Neutrophil (primary cell): ENCODE data around the gene WNT16.

Experiments used
- H3K27ac ChIP-seq: fragments of 200-600 bp; sonication (generic); 2 replicates; pipeline ENCODE4 v1.5.1; 2016; ENCODE audit warnings: mild to moderate bottlenecking, moderate library complexity
- H3K27me3 ChIP-seq: fragments of 200-600 bp; sonication (generic); 2 replicates; pipeline ENCODE4 v1.6.0; 2016; ENCODE audit warnings: mild to moderate bottlenecking
- H3K36me3 ChIP-seq: fragments of 200-600 bp; sonication (generic); 2 replicates; pipeline ENCODE4 v1.5.1; 2017
- H3K4me1 ChIP-seq, 2 experiments: fragments of 200-600 bp in 1 of 2; sonication (generic) in 1 of 2; 1 replicate in 1 of 2; 2 replicates in 1 of 2; pipeline versions ENCODE4 v1.5.1 to v1.6.1; 2013 to 2016; ENCODE audit warnings: low read depth in 1 of 2, low read length in 1 of 2, mild to moderate bottlenecking in 1 of 2, moderate library complexity in 1 of 2; ENCODE audit not compliant: control insufficient read depth in 1 of 2, insufficient read depth in 1 of 2
- H3K4me3 ChIP-seq, 2 experiments: fragments of 200-600 bp in 1 of 2; sonication (generic) in 1 of 2; 1 replicate in 1 of 2; 2 replicates in 1 of 2; pipeline ENCODE4 v1.5.1; 2013 to 2016; ENCODE audit warnings: low read depth in 1 of 2, low read length in 1 of 2, mild to moderate bottlenecking in 1 of 2, moderate library complexity in 1 of 2
- H3K9me3 ChIP-seq: fragments of 200-600 bp; sonication (generic); 2 replicates; pipeline ENCODE4 v1.5.1; 2016
- TF ChIP-seq, protein P1 (sequence below): fragments of 200-600 bp; sonication (generic); IDR thresholded peaks from 2 replicates; pipeline ENCODE4 v1.5.1; 2016; ENCODE audit warnings: antibody characterized with exemption

WNT16 gene

DNA sequence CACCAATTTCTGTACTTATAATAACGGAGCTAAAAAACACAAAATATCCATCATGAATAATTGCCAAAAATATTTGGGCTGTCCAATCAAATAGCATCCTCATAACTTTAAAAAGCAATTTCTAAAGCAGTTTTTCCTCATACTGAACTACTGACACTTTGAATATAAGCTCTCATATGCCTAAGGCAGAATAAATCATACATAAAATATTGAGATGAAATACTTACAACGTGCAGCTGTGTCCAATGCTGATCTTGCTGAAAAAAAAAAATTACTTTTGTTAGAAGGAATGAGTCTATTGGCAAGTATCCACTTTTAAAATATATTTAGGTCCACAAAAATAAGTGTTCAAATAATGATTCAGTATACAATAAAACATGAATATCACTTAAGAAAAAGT is 43.1 kb downstream of the WNT16 start:
- Histone ChIP-seq H3K9me3 (no peaks in the 10 kb centered on the region), H3K4me1 (no peaks in the 10 kb centered on the region), H3K36me3 (no peaks in the 10 kb centered on the region), H3K27me3 (no peaks in the 10 kb centered on the region), H3K4me3 (no peak overlapping the region), H3K27ac (no peak overlapping the region)
- TF ChIP-seq, protein P1, sequence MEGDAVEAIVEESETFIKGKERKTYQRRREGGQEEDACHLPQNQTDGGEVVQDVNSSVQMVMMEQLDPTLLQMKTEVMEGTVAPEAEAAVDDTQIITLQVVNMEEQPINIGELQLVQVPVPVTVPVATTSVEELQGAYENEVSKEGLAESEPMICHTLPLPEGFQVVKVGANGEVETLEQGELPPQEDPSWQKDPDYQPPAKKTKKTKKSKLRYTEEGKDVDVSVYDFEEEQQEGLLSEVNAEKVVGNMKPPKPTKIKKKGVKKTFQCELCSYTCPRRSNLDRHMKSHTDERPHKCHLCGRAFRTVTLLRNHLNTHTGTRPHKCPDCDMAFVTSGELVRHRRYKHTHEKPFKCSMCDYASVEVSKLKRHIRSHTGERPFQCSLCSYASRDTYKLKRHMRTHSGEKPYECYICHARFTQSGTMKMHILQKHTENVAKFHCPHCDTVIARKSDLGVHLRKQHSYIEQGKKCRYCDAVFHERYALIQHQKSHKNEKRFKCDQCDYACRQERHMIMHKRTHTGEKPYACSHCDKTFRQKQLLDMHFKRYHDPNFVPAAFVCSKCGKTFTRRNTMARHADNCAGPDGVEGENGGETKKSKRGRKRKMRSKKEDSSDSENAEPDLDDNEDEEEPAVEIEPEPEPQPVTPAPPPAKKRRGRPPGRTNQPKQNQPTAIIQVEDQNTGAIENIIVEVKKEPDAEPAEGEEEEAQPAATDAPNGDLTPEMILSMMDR: no peak

DNA sequence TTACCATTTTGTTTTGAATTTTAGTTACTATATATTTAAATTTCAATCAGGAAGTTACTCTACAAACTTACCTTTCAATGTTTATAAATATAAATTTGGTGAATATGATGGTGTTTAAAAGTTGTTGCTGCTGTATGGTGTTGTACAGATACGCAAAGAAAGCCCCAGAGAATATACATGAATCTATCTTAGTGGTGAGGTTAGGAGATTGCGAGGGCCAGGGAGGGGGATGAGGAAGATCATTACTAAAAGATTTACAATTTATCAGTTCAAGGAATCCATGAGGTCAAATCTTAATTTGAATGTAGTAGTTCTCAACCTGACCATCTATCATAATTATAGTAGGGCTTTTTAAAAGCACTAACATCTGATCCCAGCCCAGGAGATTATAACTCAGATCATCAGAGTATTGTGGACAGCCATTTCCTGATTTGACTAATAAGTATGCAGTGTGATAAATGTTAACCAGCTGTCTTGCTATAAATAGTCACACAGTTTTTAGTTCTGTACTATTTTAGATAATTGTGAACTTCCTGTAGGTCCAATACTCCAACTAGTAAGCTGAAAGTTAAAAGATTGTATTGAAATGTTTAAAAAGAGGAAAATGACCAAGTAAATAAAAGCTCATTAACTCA is 43.7 kb downstream of the WNT16 start:
- H3K9me3 ChIP-seq: no peaks in the 10 kb centered on the region
- TF ChIP-seq, protein P1: no peak
- no peaks in the 10 kb centered on the region for H3K27me3 ChIP-seq
- no peak overlapping the region for H3K27ac ChIP-seq
- H3K4me3 ChIP-seq: no peak overlapping the region
- H3K36me3 ChIP-seq: no peaks in the 10 kb centered on the region
- H3K4me1 ChIP-seq: no peaks in the 10 kb centered on the region

DNA sequence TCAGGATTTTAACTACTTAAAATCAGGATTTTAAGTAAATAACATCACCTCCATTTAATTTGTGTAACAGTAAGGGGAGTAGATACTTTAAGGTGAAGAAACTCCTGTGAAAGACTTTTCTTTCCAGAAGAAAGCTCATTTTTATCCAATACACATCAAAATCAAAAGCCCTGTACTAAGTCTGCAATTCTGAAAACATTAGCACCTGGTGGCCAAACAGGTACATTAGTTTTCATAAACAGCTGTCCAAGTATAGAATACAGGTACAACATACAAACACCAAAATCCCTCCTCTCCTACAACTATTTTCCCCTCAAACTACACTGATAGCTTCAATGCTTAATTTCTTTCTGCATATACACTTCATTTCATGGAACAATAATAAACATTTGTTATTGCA is 44.4 kb downstream of the WNT16 start:
- H3K27me3 ChIP-seq: no peaks in the 10 kb centered on the region
- no peaks in the 10 kb centered on the region for H3K9me3 ChIP-seq
- no peak overlapping the region for H3K27ac ChIP-seq
- no peaks in the 10 kb centered on the region for H3K36me3 ChIP-seq
- H3K4me1 ChIP-seq: no peaks in the 10 kb centered on the region
- TF ChIP-seq, protein P1: no peak
- H3K4me3 ChIP-seq: no peak overlapping the region

DNA sequence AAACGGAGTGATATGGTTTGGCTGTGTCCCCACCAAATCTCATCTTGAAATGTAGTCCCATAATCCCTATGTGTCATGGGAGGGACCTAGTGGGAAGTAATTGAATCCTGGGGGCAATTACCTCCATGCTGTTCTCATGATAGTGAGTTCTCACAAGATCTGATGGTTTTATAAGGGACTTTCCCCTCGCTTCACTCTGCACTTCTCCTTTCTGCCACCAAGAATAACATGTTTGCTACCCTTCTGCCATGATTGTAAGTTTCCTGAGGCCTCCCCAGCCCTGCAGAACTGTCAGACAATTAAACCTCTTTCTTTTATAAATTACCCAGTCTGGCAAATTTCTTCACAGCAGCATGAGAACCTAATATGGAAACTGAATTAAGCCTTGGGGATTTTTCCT is 48.2 kb downstream of the WNT16 start:
- H3K27me3 ChIP-seq: no peaks in the 10 kb centered on the region
- H3K4me3 ChIP-seq: no peak overlapping the region
- TF ChIP-seq, protein P1: no peak
- H3K4me1 ChIP-seq: no peaks in the 10 kb centered on the region
- H3K36me3 ChIP-seq: no peaks in the 10 kb centered on the region
- no peaks in the 10 kb centered on the region for H3K9me3 ChIP-seq
- no peak overlapping the region for H3K27ac ChIP-seq

DNA sequence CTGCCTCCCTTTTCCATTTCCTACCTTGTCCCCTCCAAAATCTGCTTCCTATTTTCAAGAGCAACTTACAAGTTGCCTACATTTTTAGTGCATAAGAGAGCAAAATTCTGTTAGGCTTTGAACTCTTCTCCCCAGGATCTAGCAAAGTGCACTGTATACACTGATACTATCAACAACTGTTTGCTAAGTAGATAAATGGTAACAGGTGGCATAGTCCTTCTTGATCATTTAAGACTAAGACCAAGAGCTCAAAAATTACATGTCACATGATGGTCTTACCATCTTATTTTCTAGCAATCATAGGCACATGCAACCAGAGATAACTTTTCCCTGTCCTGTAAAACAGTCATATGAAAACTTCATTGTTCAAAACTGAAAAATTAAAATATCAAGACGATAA is 51.1 kb downstream of the WNT16 start:
- no peaks in the 10 kb centered on the region for H3K4me1 ChIP-seq
- H3K27ac ChIP-seq: no peak overlapping the region
- TF ChIP-seq, protein P1: no peak
- H3K27me3 ChIP-seq: no peaks in the 10 kb centered on the region
- no peaks in the 10 kb centered on the region for H3K9me3 ChIP-seq
- no peak overlapping the region for H3K4me3 ChIP-seq
- H3K36me3 ChIP-seq: no peaks in the 10 kb centered on the region

DNA sequence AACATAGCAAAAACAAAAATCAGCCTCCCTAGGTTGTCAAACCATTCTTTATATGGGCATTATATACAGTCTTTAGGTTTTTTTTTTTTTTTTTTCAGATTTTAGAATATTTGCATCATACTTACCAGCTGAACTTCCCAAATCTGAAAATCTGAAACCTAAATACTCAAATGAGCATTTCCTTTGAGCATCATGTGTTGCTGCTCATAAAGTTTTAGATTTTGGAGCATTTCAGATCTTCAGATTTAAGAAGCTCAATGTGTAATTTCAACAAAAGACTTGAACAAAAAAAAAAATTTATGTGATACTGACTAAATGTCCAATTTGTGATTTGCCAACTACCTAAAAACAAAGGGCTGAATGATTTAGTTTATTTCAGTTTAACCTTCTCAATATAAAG is 53.7 kb downstream of the WNT16 start:
- no peaks in the 10 kb centered on the region for H3K27me3 ChIP-seq
- no peak overlapping the region for H3K27ac ChIP-seq
- no peaks in the 10 kb centered on the region for H3K9me3 ChIP-seq
- no peak overlapping the region for H3K4me3 ChIP-seq
- no peaks in the 10 kb centered on the region for H3K36me3 ChIP-seq
- H3K4me1 ChIP-seq: no peaks in the 10 kb centered on the region
- TF ChIP-seq, protein P1: no peak
